GM12878 (cell line): ENCODE results near the gene TPBGL. TPM values are rescaled to one million over a fixed set of nuclear protein-coding genes. Genes with fewer than 3 reads are reported as not detected.
A peak's percentile ranks its signal among the peaks of the same experiment; 100 is the strongest.

Source experiments
- ATAC-seq: fragments of 200-7000 bp; cut with Tn5 transposase; 3 replicates; pipeline ENCODE4 v1.9.1; 2020; ENCODE audit warnings: mild to moderate bottlenecking, moderate library complexity
- BruUV-seq: library from RNA; stranded (reverse); fragments of 400-500 nt; replicated peaks from 2 replicates; lab custom pipeline; 2021; lab: Mats Ljungman, UMichigan
- CTCF ChIA-PET: fragments of 300-600 bp; sonication (Branson Sonifier 250); formaldehyde crosslinking; extraction: SDS; loops from one replicate; lab custom pipeline; 2021; ENCODE audit warnings: inconsistent platforms; lab: Yijun Ruan, JAX
- POLR2A ChIA-PET: fragments of 350-600 bp; formaldehyde crosslinking; extraction: SDS; loops from one replicate; lab custom pipeline; 2021; ENCODE audit warnings: inconsistent platforms; lab: Charles Lee
- RAD21 ChIA-PET: fragments of 300-600 bp; sonication (Branson Sonifier 250); formaldehyde crosslinking; loops from one replicate; lab custom pipeline; 2023; ENCODE audit warnings: antibody characterized with exemption; ENCODE audit not compliant: unreplicated experiment; lab: Charles Lee
- SMC1A ChIA-PET: fragments of 300-600 bp; sonication (Branson Sonifier 250); formaldehyde crosslinking; loops from one replicate; lab custom pipeline; 2023; ENCODE audit not compliant: unreplicated experiment, uncharacterized antibody; lab: Charles Lee
- DNase-seq: peaks from one replicate; pipeline ENCODE4 v3.0.0-alpha.2; 2011; ENCODE audit warnings: low read depth, low spot score
- FAIRE-seq: peaks from 3 replicates; lab custom pipeline; 2011; peaks lifted over from hg19 to GRCh38; lab: Jason Lieb, UNC
- H2AFZ ChIP-seq: 2 replicates; pipeline ENCODE4 v1.6.0; 2011; ENCODE audit warnings: low read depth, low read length, control low read depth; ENCODE audit not compliant: control insufficient read depth
- H3K27ac ChIP-seq: 2 replicates; pipeline ENCODE4 v1.5.1; 2011; ENCODE audit warnings: control low read depth; ENCODE audit not compliant: control insufficient read depth, insufficient read depth
- H3K27me3 ChIP-seq, 2 experiments: replicated peaks in 1 of 2; 2 replicates each; pipeline versions ENCODE4 v1.6.0 to v1.6.1; 2011; ENCODE audit warnings: low read length in 1 of 2; ENCODE audit not compliant: control insufficient read depth in 2 of 2, insufficient read depth in 2 of 2
- H3K36me3 ChIP-seq, 2 experiments: 2 replicates each; pipeline ENCODE4 v1.5.1; 2011; ENCODE audit warnings: low read length in 1 of 2; ENCODE audit not compliant: control insufficient read depth in 2 of 2, insufficient read depth in 2 of 2
- H3K4me1 ChIP-seq: 2 replicates; pipeline ENCODE4 v1.6.1; 2011; ENCODE audit warnings: mild to moderate bottlenecking, low read length, moderate library complexity, mixed read lengths; ENCODE audit not compliant: control insufficient read depth, insufficient read depth
- H3K4me2 ChIP-seq: 2 replicates; pipeline ENCODE4 v1.6.0; 2011; ENCODE audit warnings: control low read depth; ENCODE audit not compliant: control insufficient read depth, insufficient read depth
- H3K4me3 ChIP-seq: fragments of 200-600 bp; sonication (generic); 2 replicates; pipeline ENCODE4 v1.5.1; 2016
- H3K79me2 ChIP-seq: 2 replicates; pipeline ENCODE4 v1.6.0; 2011; ENCODE audit warnings: low read length; ENCODE audit not compliant: control insufficient read depth, insufficient read depth
- H3K9ac ChIP-seq: 2 replicates; pipeline ENCODE4 v1.8.0; 2011; ENCODE audit warnings: low read length, control low read depth, mixed read lengths; ENCODE audit not compliant: control insufficient read depth, insufficient read depth
- H3K9me3 ChIP-seq: replicated peaks from 3 replicates; pipeline ENCODE4 v1.5.1; 2011; ENCODE audit warnings: mild to moderate bottlenecking, low read length; ENCODE audit not compliant: control insufficient read depth, insufficient read depth
- H4K20me1 ChIP-seq: 2 replicates; pipeline ENCODE4 v1.6.0; 2011; ENCODE audit not compliant: control insufficient read depth, insufficient read depth
- BHLHE40 ChIP-seq, 2 experiments: fragments of 450-650 bp in 1 of 2; IDR thresholded peaks; 2 replicates each; pipeline ENCODE4 v1.6.1; 2011 to 2017; ENCODE audit warnings: low read depth in 2 of 2, borderline replicate concordance in 1 of 2, improper control_type of control experiment in 1 of 2, low read length in 1 of 2, mild to moderate bottlenecking in 1 of 2
- CBFB ChIP-seq: IDR thresholded peaks from 2 replicates; pipeline ENCODE4 v1.6.1; 2016; ENCODE audit warnings: antibody characterized with exemption, low read depth
- DPF2 ChIP-seq: fragments of 450-650 bp; IDR thresholded peaks from 2 replicates; pipeline ENCODE4 v1.6.1; 2017; ENCODE audit warnings: mild to moderate bottlenecking
- ESRRA ChIP-seq: IDR thresholded peaks from 2 replicates; pipeline ENCODE4 v1.6.1; 2012; ENCODE audit warnings: mild to moderate bottlenecking, low read length, improper control_type of control experiment
- POU2F2 ChIP-seq: IDR thresholded peaks from 3 replicates; pipeline ENCODE4 v1.6.1; 2011; ENCODE audit warnings: low read depth, mild to moderate bottlenecking, low read length, borderline replicate concordance
- SUZ12 ChIP-seq: fragments of 200-600 bp; sonication (generic); IDR thresholded peaks from one replicate; pipeline ENCODE4 v1.6.1; 2018; ENCODE audit warnings: antibody characterized with exemption, mild to moderate bottlenecking; ENCODE audit not compliant: unreplicated experiment
- TCF7 ChIP-seq: IDR thresholded peaks from 2 replicates; pipeline ENCODE4 v1.6.1; 2014; ENCODE audit warnings: antibody characterized with exemption, borderline replicate concordance
- YY1 ChIP-seq: IDR thresholded peaks from 2 replicates; pipeline ENCODE4 v1.6.1; 2011; ENCODE audit warnings: low read depth, mild to moderate bottlenecking, low read length
- ZBTB40 ChIP-seq: fragments of 450-650 bp; IDR thresholded peaks from 2 replicates; pipeline ENCODE4 v1.6.1; 2016; ENCODE audit warnings: mild to moderate bottlenecking, moderate library complexity, borderline replicate concordance
- WGBS: methylation state at CpG from one replicate; pipeline ENCODE4 v1.1.6; 2016; ENCODE audit warnings: low lambda C conversion rate; ENCODE audit not compliant: insufficient replicate concordance, insufficient coverage; ENCODE audit errors: missing lambda C conversion rate; 5-methylcytosine and 5-hydroxymethylcytosine counted together
- in situ Hi-C: fragments of 300-500 bp; cut with MboI; formaldehyde crosslinking; loops from 9 replicates; pipeline ENCODE4 v1.14.3; 2018; ENCODE audit warnings: mixed read lengths
- intact Hi-C: fragments of 100-400 bp; cut with micrococcal nuclease; formaldehyde crosslinking; loops from one replicate; pipeline ENCODE4 v1.14.2; 2022; ENCODE audit not compliant: unreplicated experiment
- polyA plus RNA-seq, 11 experiments: library from polyadenylated mRNA; depleted of rRNA in 4 of 11; unstranded in 6 of 11; stranded (reverse) in 5 of 11; fragments of >200 nt; fragmentation: Nextera tagmentation in 4 of 11; fragmentation: Illumina TruSeq in 1 of 11; extraction: Ambion mirVana in 4 of 11; extraction: Trizol in 1 of 11; gene quantifications; 1 replicate in 1 of 11; 2 replicates in 10 of 11; pipeline versions ENCODE4 v1.2.1 to v1.2.3, GENCODE V29; 2011 to 2016; ENCODE audit warnings: inconsistent platforms in 2 of 11, missing spikeins in 2 of 11, low read depth in 1 of 11
- total RNA-seq, 4 experiments: library from RNA; depleted of rRNA in 3 of 4; stranded (reverse); fragments of >200 nt in 3 of 4; fragmentation: Illumina TruSeq in 1 of 4; extraction: Trizol in 1 of 4; gene quantifications; 2 replicates each; pipeline versions ENCODE4 v1.2.1 to v1.2.3, GENCODE V29; 2013 to 2021
- TF ChIP-seq, protein P1 (sequence below): IDR thresholded peaks from 2 replicates; pipeline ENCODE4 v1.6.1; 2012; ENCODE audit warnings: low read depth, low read length, improper control_type of control experiment
- TF ChIP-seq, protein P2 (sequence below): IDR thresholded peaks from 2 replicates; pipeline ENCODE4 v1.6.1; 2012; ENCODE audit warnings: low read depth, low read length, improper control_type of control experiment

The TPBGL gene
- total and polyA plus RNA-seq, 10 of the 15 experiments (the other 5 are each of a cell fraction or from before 2014, with no cell fraction given) = not detected

- Histone ChIP-seq H3K27me3 (no peaks in the 10 kb centered on the region), H3K79me2 (no peaks in the 10 kb centered on the region), H4K20me1 (0 out of 2 replicates have a peak, but pooled peaks cover 2% of the 10 kb centered on the region), H3K4me2 (no peak overlapping the region), H3K4me1 (no peaks in the 10 kb centered on the region), H3K36me3 (no peaks in the 10 kb centered on the region), H3K9ac (no peak overlapping the region), H3K9me3 (no peaks in the 10 kb centered on the region), H2AFZ (no peak overlapping the region), H3K27ac (no peak overlapping the region), H3K4me3 (no peak overlapping the region)
- no peak for FAIRE-seq
- BruUV-seq = no TSS peak
- POLR2A ChIA-PET = no interaction called here
- SMC1A ChIA-PET = interaction anchor here (0.9 to 1.0 kb wide), 2 partner anchors 9 to 13 kb away, joined by 3 read pairs; no protein-coding TSS in a partner anchor
- 1% methylated on average over 4 of the region's 4 CpGs for WGBS
- DNase-seq = no peak
- intact Hi-C loops (no loop called here), in situ Hi-C loops (no loop called here)
- RAD21 ChIA-PET = no interaction called here
- ATAC-seq = peak; percentile 49
- TF ChIP-seq BHLHE40 (IDR thresholded peaks at IDR 0.05; ENCODE audit: borderline replicate concordance in 1 of 2, low read depth in 2 of 2, low read length in 1 of 2) = no peak
- TF ChIP-seq YY1 = no peak
- TF ChIP-seq, protein P1, sequence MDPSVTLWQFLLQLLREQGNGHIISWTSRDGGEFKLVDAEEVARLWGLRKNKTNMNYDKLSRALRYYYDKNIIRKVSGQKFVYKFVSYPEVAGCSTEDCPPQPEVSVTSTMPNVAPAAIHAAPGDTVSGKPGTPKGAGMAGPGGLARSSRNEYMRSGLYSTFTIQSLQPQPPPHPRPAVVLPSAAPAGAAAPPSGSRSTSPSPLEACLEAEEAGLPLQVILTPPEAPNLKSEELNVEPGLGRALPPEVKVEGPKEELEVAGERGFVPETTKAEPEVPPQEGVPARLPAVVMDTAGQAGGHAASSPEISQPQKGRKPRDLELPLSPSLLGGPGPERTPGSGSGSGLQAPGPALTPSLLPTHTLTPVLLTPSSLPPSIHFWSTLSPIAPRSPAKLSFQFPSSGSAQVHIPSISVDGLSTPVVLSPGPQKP = no peak
- no peak for TF ChIP-seq DPF2
- TF ChIP-seq TCF7 = no peak
- TF ChIP-seq POU2F2 = no peak
- TF ChIP-seq ESRRA = no peak
- TF ChIP-seq ZBTB40 = no peak
- TF ChIP-seq CBFB = no peak
- TF ChIP-seq, protein P2, sequence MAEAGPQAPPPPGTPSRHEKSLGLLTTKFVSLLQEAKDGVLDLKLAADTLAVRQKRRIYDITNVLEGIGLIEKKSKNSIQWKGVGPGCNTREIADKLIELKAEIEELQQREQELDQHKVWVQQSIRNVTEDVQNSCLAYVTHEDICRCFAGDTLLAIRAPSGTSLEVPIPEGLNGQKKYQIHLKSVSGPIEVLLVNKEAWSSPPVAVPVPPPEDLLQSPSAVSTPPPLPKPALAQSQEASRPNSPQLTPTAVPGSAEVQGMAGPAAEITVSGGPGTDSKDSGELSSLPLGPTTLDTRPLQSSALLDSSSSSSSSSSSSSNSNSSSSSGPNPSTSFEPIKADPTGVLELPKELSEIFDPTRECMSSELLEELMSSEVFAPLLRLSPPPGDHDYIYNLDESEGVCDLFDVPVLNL = no peak
- TF ChIP-seq SUZ12 = no peak
- CTCF ChIA-PET = interaction anchor here (0.7 to 1.3 kb wide), 4 partner anchors 15 to 214 kb away, joined by 3 to 6 read pairs (median 3); no protein-coding TSS in a partner anchor
These were observed 23.4 kb downstream of the TPBGL start for GRCh38 chr11:75263944-75264349.
